Measurements from ENCODE around the gene DNA2. TPM values are rescaled to one million over a fixed set of nuclear protein-coding genes. Genes with fewer than 3 reads are reported as not detected.

The DNA2 gene
- total RNA-seq, 1 experiment from 2014 or later, result 27.7 TPM

GRCh38 chr10:68501691-68502090 lies 29.9 kb upstream of the DNA2 start:
- Histone ChIP-seq H2AFZ (ENCODE audit: low read length) (no peak overlapping the region), H3K4me3 (ENCODE audit: low read length) (no peak overlapping the region), H3K9ac (ENCODE audit: low read length) (no peak overlapping the region), H3K36me3 (ENCODE audit: insufficient read depth, low read length) (no peaks in the 10 kb centered on the region), H4K20me1 (ENCODE audit: insufficient read depth, low read depth, low read length) (no peaks in the 10 kb centered on the region), H3K4me1 (ENCODE audit: low read length) (peaks cover 5% of the 10 kb centered on the region), H3K9me3 (ENCODE audit: low read length) (no peaks in the 10 kb centered on the region), H3K79me2 (ENCODE audit: low read length) (0 out of 2 replicates have a peak, but pooled peaks cover 3% of the 10 kb centered on the region), H3K4me2 (ENCODE audit: low read depth, low read length, poor library complexity, severe bottlenecking) (no peak overlapping the region), H3K27ac (ENCODE audit: low read length) (no peak overlapping the region), H3K9me2 (replicated peaks; ENCODE audit: insufficient read depth, low read length) (no peaks in the 10 kb centered on the region), H3K27me3 (ENCODE audit: low read length) (no peaks in the 10 kb centered on the region)
- no peak for DNase-seq

DNA sequence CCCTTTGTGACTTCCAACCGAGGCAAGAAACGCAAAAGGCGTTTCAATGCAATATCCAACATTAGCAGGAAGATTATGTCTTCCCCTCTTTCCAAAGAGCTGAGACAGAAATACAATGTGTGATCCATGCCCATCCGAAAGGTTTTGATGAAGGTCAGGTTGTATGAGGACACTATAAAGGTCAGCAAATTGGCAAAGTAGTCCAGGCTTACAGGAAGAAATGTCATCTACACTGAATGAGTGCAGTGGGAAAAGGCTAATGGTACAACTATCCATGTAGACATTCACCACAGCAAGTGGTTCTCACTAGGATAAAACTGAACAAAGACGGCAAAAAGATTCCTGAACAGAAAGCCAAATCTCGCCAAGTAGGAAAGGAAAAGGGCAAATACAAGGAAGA lies 27.8 kb upstream of the DNA2 start:
- no peak for DNase-seq
- H3K36me3 ChIP-seq (ENCODE audit: insufficient read depth, low read length), result no peaks in the 10 kb centered on the region
- H3K4me1 ChIP-seq (ENCODE audit: low read length), result peaks cover 5% of the 10 kb centered on the region
- H3K9ac ChIP-seq (ENCODE audit: low read length), result no peak overlapping the region
- no peaks in the 10 kb centered on the region for H3K9me3 ChIP-seq (ENCODE audit: low read length)
- no peak overlapping the region for H3K4me3 ChIP-seq (ENCODE audit: low read length)
- H3K79me2 ChIP-seq (ENCODE audit: low read length), result no peaks in the 10 kb centered on the region
- no peak overlapping the region for H3K4me2 ChIP-seq (ENCODE audit: low read depth, low read length, poor library complexity, severe bottlenecking)
- no peak overlapping the region for H2AFZ ChIP-seq (ENCODE audit: low read length)
- H3K9me2 ChIP-seq (replicated peaks; ENCODE audit: insufficient read depth, low read length), result no peaks in the 10 kb centered on the region
- H4K20me1 ChIP-seq (ENCODE audit: insufficient read depth, low read depth, low read length), result no peaks in the 10 kb centered on the region
- no peak overlapping the region for H3K27ac ChIP-seq (ENCODE audit: low read length)
- H3K27me3 ChIP-seq (ENCODE audit: low read length), result no peaks in the 10 kb centered on the region

GRCh38 chr10:68496072-68496471 lies 24.3 kb upstream of the DNA2 start:
- H3K36me3 ChIP-seq (ENCODE audit: insufficient read depth, low read length), result no peaks in the 10 kb centered on the region
- no peak for DNase-seq
- no peaks in the 10 kb centered on the region for H3K79me2 ChIP-seq (ENCODE audit: low read length)
- no peaks in the 10 kb centered on the region for H3K9me3 ChIP-seq (ENCODE audit: low read length)
- H3K9me2 ChIP-seq (replicated peaks; ENCODE audit: insufficient read depth, low read length), result no peaks in the 10 kb centered on the region
- H3K4me1 ChIP-seq (ENCODE audit: low read length), result peaks cover 5% of the 10 kb centered on the region
- no peak overlapping the region for H3K27ac ChIP-seq (ENCODE audit: low read length)
- no peak overlapping the region for H3K4me2 ChIP-seq (ENCODE audit: low read depth, low read length, poor library complexity, severe bottlenecking)
- no peak overlapping the region for H2AFZ ChIP-seq (ENCODE audit: low read length)
- no peak overlapping the region for H3K4me3 ChIP-seq (ENCODE audit: low read length)
- no peak overlapping the region for H3K9ac ChIP-seq (ENCODE audit: low read length)
- H3K27me3 ChIP-seq (ENCODE audit: low read length), result no peaks in the 10 kb centered on the region
- no peaks in the 10 kb centered on the region for H4K20me1 ChIP-seq (ENCODE audit: insufficient read depth, low read depth, low read length)

- H3K27ac ChIP-seq (ENCODE audit: low read length), result no peak overlapping the region
- H3K4me1 ChIP-seq (ENCODE audit: low read length), result peaks cover 3% of the 10 kb centered on the region
- no peaks in the 10 kb centered on the region for H3K9me3 ChIP-seq (ENCODE audit: low read length)
- no peak overlapping the region for H3K4me3 ChIP-seq (ENCODE audit: low read length)
- H2AFZ ChIP-seq (ENCODE audit: low read length), result no peak overlapping the region
- H3K27me3 ChIP-seq (ENCODE audit: low read length), result no peaks in the 10 kb centered on the region
- H3K4me2 ChIP-seq (ENCODE audit: low read depth, low read length, poor library complexity, severe bottlenecking), result no peak overlapping the region
- no peak overlapping the region for H3K9ac ChIP-seq (ENCODE audit: low read length)
- no peaks in the 10 kb centered on the region; the same call in 1 of the 2 replicates for H3K36me3 ChIP-seq (ENCODE audit: insufficient read depth, low read length)
- H3K9me2 ChIP-seq (replicated peaks; ENCODE audit: insufficient read depth, low read length), result no peaks in the 10 kb centered on the region
- DNase-seq, result no peak
- no peaks in the 10 kb centered on the region for H4K20me1 ChIP-seq (ENCODE audit: insufficient read depth, low read depth, low read length)
- H3K79me2 ChIP-seq (ENCODE audit: low read length), result no peaks in the 10 kb centered on the region
These were observed 20.3 kb upstream of the DNA2 start for GRCh38 chr10:68492118-68492517.

DNA sequence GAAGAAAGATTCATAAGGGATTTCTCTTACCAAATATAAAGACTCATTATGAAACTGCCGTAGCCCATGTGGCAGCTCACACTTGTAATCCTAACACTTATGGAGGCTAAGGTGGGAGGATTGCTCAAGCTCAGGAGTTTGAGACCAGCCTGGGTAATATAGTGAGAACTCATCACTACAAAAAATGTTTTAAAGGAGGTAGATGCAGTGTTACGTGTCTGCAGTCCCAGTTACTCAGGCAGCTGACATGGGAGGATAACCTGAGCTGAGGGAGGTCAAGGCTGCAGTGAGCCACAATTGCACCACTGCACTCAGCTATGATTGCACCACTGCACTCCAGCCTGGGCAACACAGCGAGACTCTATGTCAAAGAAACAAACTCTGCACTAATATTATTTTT lies 18.1 kb upstream of the DNA2 start:
- peaks cover 3% of the 10 kb centered on the region; the same call in 1 of the 2 replicates for H3K36me3 ChIP-seq (ENCODE audit: insufficient read depth, low read length)
- H4K20me1 ChIP-seq (ENCODE audit: insufficient read depth, low read depth, low read length), result no peaks in the 10 kb centered on the region
- no peaks in the 10 kb centered on the region for H3K79me2 ChIP-seq (ENCODE audit: low read length)
- no peak for DNase-seq
- H3K27me3 ChIP-seq (ENCODE audit: low read length), result no peaks in the 10 kb centered on the region
- H3K9me2 ChIP-seq (replicated peaks; ENCODE audit: insufficient read depth, low read length), result no peaks in the 10 kb centered on the region
- H3K9ac ChIP-seq (ENCODE audit: low read length), result no peak overlapping the region
- no peaks in the 10 kb centered on the region for H3K9me3 ChIP-seq (ENCODE audit: low read length)
- no peak overlapping the region for H3K27ac ChIP-seq (ENCODE audit: low read length)
- no peak overlapping the region for H3K4me2 ChIP-seq (ENCODE audit: low read depth, low read length, poor library complexity, severe bottlenecking)
- H2AFZ ChIP-seq (ENCODE audit: low read length), result no peak overlapping the region
- no peak overlapping the region for H3K4me3 ChIP-seq (ENCODE audit: low read length)
- no peaks in the 10 kb centered on the region for H3K4me1 ChIP-seq (ENCODE audit: low read length)

GRCh38 chr10:68474021-68474420 lies 2.2 kb upstream of the DNA2 start:
- H3K4me2 ChIP-seq (ENCODE audit: low read depth, low read length, poor library complexity, severe bottlenecking), result no peak overlapping the region
- 0 out of 2 replicates have a peak overlapping the region, but pooled peaks have one; percentile 36 for H2AFZ ChIP-seq (ENCODE audit: low read length)
- no peaks in the 10 kb centered on the region for H4K20me1 ChIP-seq (ENCODE audit: insufficient read depth, low read depth, low read length)
- peaks cover 9% of the 10 kb centered on the region; the same call in 1 of the 2 replicates for H3K36me3 ChIP-seq (ENCODE audit: insufficient read depth, low read length)
- H3K27ac ChIP-seq (ENCODE audit: low read length), result no peak overlapping the region
- DNase-seq, result peak; percentile 40
- H3K9me2 ChIP-seq (replicated peaks; ENCODE audit: insufficient read depth, low read length), result no peaks in the 10 kb centered on the region
- H3K27me3 ChIP-seq (ENCODE audit: low read length), result no peaks in the 10 kb centered on the region
- peaks cover 28% of the 10 kb centered on the region for H3K79me2 ChIP-seq (ENCODE audit: low read length)
- no peak overlapping the region for H3K4me3 ChIP-seq (ENCODE audit: low read length)
- H3K9ac ChIP-seq (ENCODE audit: low read length), result no peak overlapping the region
- H3K4me1 ChIP-seq (ENCODE audit: low read length), result peaks cover 18% of the 10 kb centered on the region
- H3K9me3 ChIP-seq (ENCODE audit: low read length), result no peaks in the 10 kb centered on the region

GRCh38 chr10:68471063-68471585 lies 649 bp downstream of the DNA2 start:
- H2AFZ ChIP-seq (ENCODE audit: low read length), result peak overlapping the region; percentile 86
- H3K79me2 ChIP-seq (ENCODE audit: low read length), result peaks cover 48% of the 10 kb centered on the region
- peak overlapping the region; percentile 94 for H3K4me3 ChIP-seq (ENCODE audit: low read length)
- H3K9ac ChIP-seq (ENCODE audit: low read length), result peak overlapping the region; percentile 91
- peaks cover 32% of the 10 kb centered on the region for H3K36me3 ChIP-seq (ENCODE audit: insufficient read depth, low read length)
- H3K9me2 ChIP-seq (replicated peaks; ENCODE audit: insufficient read depth, low read length), result no peaks in the 10 kb centered on the region
- H3K4me2 ChIP-seq (ENCODE audit: low read depth, low read length, poor library complexity, severe bottlenecking), result peak overlapping the region; percentile 95
- no peaks in the 10 kb centered on the region for H3K27me3 ChIP-seq (ENCODE audit: low read length)
- peak; percentile 48 for DNase-seq
- H3K27ac ChIP-seq (ENCODE audit: low read length), result peak overlapping the region; percentile 80
- no peaks in the 10 kb centered on the region for H4K20me1 ChIP-seq (ENCODE audit: insufficient read depth, low read depth, low read length)
- H3K9me3 ChIP-seq (ENCODE audit: low read length), result no peaks in the 10 kb centered on the region
- H3K4me1 ChIP-seq (ENCODE audit: low read length), result peaks cover 18% of the 10 kb centered on the region

GRCh38 chr10:68470300-68470699 lies 1.5 kb downstream of the DNA2 start:
- H3K27me3 ChIP-seq (ENCODE audit: low read length), result no peaks in the 10 kb centered on the region
- peaks cover 54% of the 10 kb centered on the region for H3K79me2 ChIP-seq (ENCODE audit: low read length)
- no peaks in the 10 kb centered on the region for H3K9me3 ChIP-seq (ENCODE audit: low read length)
- no peaks in the 10 kb centered on the region for H4K20me1 ChIP-seq (ENCODE audit: insufficient read depth, low read depth, low read length)
- no peaks in the 10 kb centered on the region for H3K9me2 ChIP-seq (replicated peaks; ENCODE audit: insufficient read depth, low read length)
- H3K4me2 ChIP-seq (ENCODE audit: low read depth, low read length, poor library complexity, severe bottlenecking), result peak overlapping the region; percentile 95
- no peak overlapping the region for H2AFZ ChIP-seq (ENCODE audit: low read length)
- H3K4me3 ChIP-seq (ENCODE audit: low read length), result peak overlapping the region; percentile 94
- no peak for DNase-seq
- peaks cover 18% of the 10 kb centered on the region for H3K4me1 ChIP-seq (ENCODE audit: low read length)
- H3K9ac ChIP-seq (ENCODE audit: low read length), result peak overlapping the region; percentile 91
- H3K27ac ChIP-seq (ENCODE audit: low read length), result no peak overlapping the region
- peaks cover 38% of the 10 kb centered on the region for H3K36me3 ChIP-seq (ENCODE audit: insufficient read depth, low read length)
